ENCODE results near the gene ENPEP. TPM values are rescaled to one million over a fixed set of nuclear protein-coding genes. Genes with fewer than 3 reads are reported as not detected.

ENPEP gene
- total RNA-seq, 1 experiment from 2014 or later: 0.33 TPM

GRCh38 chr4:110493520-110493919 is 17.6 kb downstream of the ENPEP start (continued):
- TF ChIP-seq JAZF1 (CRISPR knock-in tag; IDR thresholded peaks at IDR 0.05) (no peak), USF2 (CRISPR knock-in tag; IDR thresholded peaks at IDR 0.05) (no peak), JUN (CRISPR knock-in tag; IDR thresholded peaks at IDR 0.05) (no peak), ATF3 (CRISPR knock-in tag; conservative IDR thresholded peaks at IDR 0.05) (no peak), FOXP4 (CRISPR knock-in tag; IDR thresholded peaks at IDR 0.05) (no peak)

- CTCF ChIA-PET: no interaction called here
- peak; percentile 85 for ATAC-seq
- H3K4me1 Mint-ChIP-seq: peaks cover 2% of the 10 kb centered on the region
- POLR2A ChIA-PET: no interaction called here
- no peak for DNase-seq (ENCODE audit: low spot score)
- H3K4me3 Mint-ChIP-seq: no peak overlapping the region
- no peaks in the 10 kb centered on the region for H3K36me3 Mint-ChIP-seq
- H3K9me3 Mint-ChIP-seq: peaks cover 3% of the 10 kb centered on the region; the same call in 1 of the 2 replicates
- H3K27ac Mint-ChIP-seq: no peak overlapping the region
- TF ChIP-seq ZNF416 (CRISPR knock-in tag; IDR thresholded peaks at IDR 0.05): no peak
- TF ChIP-seq IRF2 (CRISPR knock-in tag; IDR thresholded peaks at IDR 0.05; ENCODE audit: borderline replicate concordance, low read depth): no peak
- TF ChIP-seq RORB (CRISPR knock-in tag; IDR thresholded peaks at IDR 0.05): no peak
- TF ChIP-seq STAT6 (CRISPR knock-in tag; conservative IDR thresholded peaks at IDR 0.05; ENCODE audit: low read depth): no peak
- TF ChIP-seq NR1H2 (CRISPR knock-in tag; IDR thresholded peaks at IDR 0.05): no peak
- no peaks in the 10 kb centered on the region; the same call in none of the 2 replicates for H3K27me3 Mint-ChIP-seq (ENCODE audit: low read depth)
These were observed 22.5 kb downstream of the ENPEP start for GRCh38 chr4:110498420-110498819.

- Mint-ChIP-seq H3K4me1 (peaks cover 7% of the 10 kb centered on the region), H3K27ac (no peak overlapping the region), H3K27me3 (ENCODE audit: low read depth) (no peaks in the 10 kb centered on the region; the same call in 1 of the 2 replicates), H3K36me3 (no peaks in the 10 kb centered on the region), H3K9me3 (peaks cover 3% of the 10 kb centered on the region; the same call in 1 of the 2 replicates), H3K4me3 (no peak overlapping the region)
- ChIA-PET CTCF (no interaction called here), POLR2A (no interaction called here)
- DNase-seq (ENCODE audit: low spot score) (no peak), ATAC-seq (no peak)
- no peak for TF ChIP-seq ZNF317 (CRISPR knock-in tag; IDR thresholded peaks at IDR 0.05; ENCODE audit: borderline replicate concordance, low read depth)
- no peak for TF ChIP-seq CREM (CRISPR knock-in tag; IDR thresholded peaks at IDR 0.05)
- no peak for TF ChIP-seq FOXJ3 (CRISPR knock-in tag; IDR thresholded peaks at IDR 0.05; ENCODE audit: borderline replicate concordance)
- TF ChIP-seq HMGA2 (CRISPR knock-in tag; IDR thresholded peaks at IDR 0.05): no peak
- no peak for TF ChIP-seq FOXP4 (CRISPR knock-in tag; IDR thresholded peaks at IDR 0.05)
- TF ChIP-seq MXD4 (CRISPR knock-in tag; IDR thresholded peaks at IDR 0.05; ENCODE audit: borderline replicate concordance): no peak
- TF ChIP-seq GABPB1 (CRISPR knock-in tag; IDR thresholded peaks at IDR 0.05): no peak
- no peak for TF ChIP-seq RELA (CRISPR knock-in tag; IDR thresholded peaks at IDR 0.05; ENCODE audit: borderline replicate concordance)
- TF ChIP-seq AR (CRISPR knock-in tag; IDR thresholded peaks at IDR 0.05): no peak
- no peak for TF ChIP-seq TEAD4 (CRISPR knock-in tag; IDR thresholded peaks at IDR 0.05)
- no peak for TF ChIP-seq CTCF (IDR thresholded peaks at IDR 0.05)
- no peak for TF ChIP-seq IRF2 (CRISPR knock-in tag; IDR thresholded peaks at IDR 0.05; ENCODE audit: borderline replicate concordance, low read depth)
These were observed 23.2 kb downstream of the ENPEP start for GRCh38 chr4:110499126-110499525.

Data from WTC11 (cell line).